ENCODE results near the gene SLCO2A1.

- TF ChIP-seq CTCF (IDR thresholded peaks at IDR 0.05) (no peak), POLR2A (IDR thresholded peaks at IDR 0.05) (no peak)
These were observed 86.0 kb downstream of the SLCO2A1 start for GRCh38 chr3:133943639-133944141.

Measured in breast epithelium (tissue), 3 donors.